HepG2 (cell line): ENCODE measurements around the gene EIF6. TPM values are rescaled to one million over a fixed set of nuclear protein-coding genes. Genes with fewer than 3 reads are reported as not detected.

Source experiments
- CREB1 ChIP-seq, 2 experiments: fragments of 450-650 bp in 1 of 2; IDR thresholded peaks; 2 replicates each; pipeline ENCODE4 v1.6.1; 2016 to 2017; ENCODE audit warnings: control low read depth in 1 of 2, mild to moderate bottlenecking in 1 of 2, missing compliant biosample characterization in 1 of 2, missing genetic modification characterization in 1 of 2
- CSRNP2 ChIP-seq: sonication (generic); formaldehyde crosslinking; conservative IDR thresholded peaks from 2 replicates; pipeline ENCODE4 v1.8.0; 2022; ENCODE audit warnings: low read depth, missing genetic modification reagents
- GFI1 ChIP-seq: sonication (generic); formaldehyde crosslinking; IDR thresholded peaks from 2 replicates; pipeline ENCODE4 v1.5.0; 2020; ENCODE audit warnings: missing genetic modification reagents, mild to moderate bottlenecking, borderline replicate concordance
- GZF1 ChIP-seq: sonication (generic); formaldehyde crosslinking; IDR thresholded peaks from 2 replicates; pipeline ENCODE4 v1.5.1; 2020; ENCODE audit warnings: mild to moderate bottlenecking, missing genetic modification reagents
- KAT8 ChIP-seq: IDR thresholded peaks from 2 replicates; pipeline ENCODE4 v1.6.1; 2016; ENCODE audit warnings: missing genetic modification reagents, missing compliant biosample characterization
- KMT2B ChIP-seq: IDR thresholded peaks from 2 replicates; pipeline ENCODE4 v1.6.1; 2016; ENCODE audit warnings: missing genetic modification reagents, missing compliant biosample characterization
- PHF8 ChIP-seq: sonication (generic); formaldehyde crosslinking; IDR thresholded peaks from 2 replicates; pipeline ENCODE4 v1.5.0; 2020; ENCODE audit warnings: missing genetic modification reagents
- PRDM10 ChIP-seq: sonication (generic); formaldehyde crosslinking; IDR thresholded peaks from 2 replicates; pipeline ENCODE4 v1.4.0; 2020; ENCODE audit warnings: low read depth, missing genetic modification reagents
- RFXAP ChIP-seq: sonication (generic); formaldehyde crosslinking; IDR thresholded peaks from 2 replicates; pipeline ENCODE4 v1.4.0; 2020; ENCODE audit warnings: missing genetic modification reagents, borderline replicate concordance
- SKI ChIP-seq: fragments of 450-650 bp; IDR thresholded peaks from one replicate; pipeline ENCODE4 v1.6.1; 2018; ENCODE audit warnings: mild to moderate bottlenecking; ENCODE audit not compliant: partially characterized antibody
- SMYD3 ChIP-seq: sonication (generic); formaldehyde crosslinking; IDR thresholded peaks from 2 replicates; pipeline ENCODE4 v1.8.1; 2023; ENCODE audit warnings: mild to moderate bottlenecking, missing genetic modification reagents
- THAP9 ChIP-seq: sonication (generic); formaldehyde crosslinking; IDR thresholded peaks from 2 replicates; pipeline ENCODE4; 2020; ENCODE audit warnings: missing genetic modification reagents, mild to moderate bottlenecking, borderline replicate concordance
- ZNF337 ChIP-seq: sonication (generic); formaldehyde crosslinking; IDR thresholded peaks from 2 replicates; pipeline ENCODE4 v1.5.1; 2020; ENCODE audit warnings: missing genetic modification reagents, low read depth, mild to moderate bottlenecking, borderline replicate concordance
- ZNF441 ChIP-seq: sonication (generic); formaldehyde crosslinking; IDR thresholded peaks from 2 replicates; pipeline ENCODE4 v1.7.0; 2021; ENCODE audit warnings: missing genetic modification reagents, borderline replicate concordance
- ZNF552 ChIP-seq: sonication (generic); formaldehyde crosslinking; IDR thresholded peaks from 2 replicates; pipeline ENCODE4 v1.9.0; 2022; ENCODE audit warnings: missing genetic modification reagents, mild to moderate bottlenecking, borderline replicate concordance
- ZNF567 ChIP-seq: sonication (generic); formaldehyde crosslinking; IDR thresholded peaks from 2 replicates; pipeline ENCODE4 v1.8.1; 2023; ENCODE audit warnings: mild to moderate bottlenecking, missing genetic modification reagents, borderline replicate concordance
- ZNF577 ChIP-seq: sonication (generic); formaldehyde crosslinking; IDR thresholded peaks from 2 replicates; pipeline ENCODE4 v1.4.0; 2020; ENCODE audit warnings: mild to moderate bottlenecking, low read depth, missing genetic modification reagents, borderline replicate concordance
- ZNF614 ChIP-seq: IDR thresholded peaks from 2 replicates; pipeline ENCODE4 v1.6.1; 2018; ENCODE audit warnings: missing biosample characterization, missing genetic modification reagents, inconsistent platforms, borderline replicate concordance
- ZNF713 ChIP-seq: sonication (generic); formaldehyde crosslinking; IDR thresholded peaks from 2 replicates; pipeline ENCODE4 v1.4.0; 2020; ENCODE audit warnings: mild to moderate bottlenecking, missing genetic modification reagents
- ZSCAN20 ChIP-seq: sonication (generic); formaldehyde crosslinking; IDR thresholded peaks from 2 replicates; pipeline ENCODE4 v1.4.0; 2020; ENCODE audit warnings: missing genetic modification reagents, mild to moderate bottlenecking, borderline replicate concordance
- ZSCAN29 ChIP-seq: sonication (generic); formaldehyde crosslinking; conservative IDR thresholded peaks from 2 replicates; pipeline ENCODE4 v1.4.0; 2020; ENCODE audit warnings: mild to moderate bottlenecking, missing genetic modification reagents
- polyA plus RNA-seq, 8 experiments: library from polyadenylated mRNA; depleted of rRNA in 3 of 8; stranded (reverse) in 7 of 8; unstranded in 1 of 8; fragments of >200 nt; fragmentation: Illumina TruSeq in 4 of 8; extraction: Trizol in 4 of 8; gene quantifications; 2 replicates each; pipeline versions ENCODE4 v1.2.1 to v1.2.3, GENCODE V29; 2011 to 2016; ENCODE audit warnings: low read depth in 4 of 8, missing spikeins in 1 of 8, mixed read lengths in 1 of 8; ENCODE audit not compliant: insufficient read depth in 1 of 8
- total RNA-seq, 5 experiments: library from RNA; depleted of rRNA; stranded (reverse); fragments of >200 nt; fragmentation: Illumina TruSeq; extraction: Trizol; gene quantifications; 2 replicates each; pipeline ENCODE4 v1.2.3, GENCODE V29; 2016; ENCODE audit warnings: low read depth in 1 of 5

Gene EIF6
- total and polyA plus RNA-seq, 2 of the 13 experiments (the other 11 are each of a cell fraction or from before 2014, with no cell fraction given) = 462 to 466 TPM

GRCh38 chr20:35269055-35269781 lies 15.4 kb downstream of the EIF6 start (continued):
- TF ChIP-seq SMYD3 (no peak), ZNF577 (CRISPR knock-in tag) (no peak), THAP9 (peak; percentile 53; the same call in 1 of the 2 replicates), CSRNP2 (CRISPR knock-in tag) (no peak), RFXAP (CRISPR knock-in tag) (peak; percentile 26; the same call in 1 of the 2 replicates), ZNF614 (CRISPR knock-in tag) (0 out of 2 replicates have a peak, but pooled peaks have one; percentile 33), ZSCAN20 (CRISPR knock-in tag) (no peak), ZNF552 (0 out of 2 replicates have a peak, but pooled peaks have one; percentile 37), GZF1 (CRISPR knock-in tag) (no peak), ZSCAN29 (CRISPR knock-in tag) (0 out of 2 replicates have a peak, but pooled peaks have one; percentile 57), PHF8 (no peak), ZNF567 (CRISPR knock-in tag) (no peak), ZNF337 (CRISPR knock-in tag) (no peak), GFI1 (CRISPR knock-in tag) (0 out of 2 replicates have a peak, but pooled peaks have one; percentile 33), CREB1 (IDR thresholded peaks at IDR 0.05) (peak; percentile 42; the same call in 1 of the 2 replicates), CREB1 (CRISPR knock-in tag; IDR thresholded peaks at IDR 0.05) (no peak), ZNF713 (CRISPR knock-in tag) (no peak), SKI (peak; percentile 41), PRDM10 (CRISPR knock-in tag) (no peak), KAT8 (CRISPR knock-in tag) (peak; percentile 43; the same call in 1 of the 2 replicates), KMT2B (CRISPR knock-in tag) (no peak), ZNF441 (CRISPR knock-in tag) (0 out of 2 replicates have a peak, but pooled peaks have one; percentile 30)
